Measurements from ENCODE around the gene FAM50A.

FAM50A gene

DNA sequence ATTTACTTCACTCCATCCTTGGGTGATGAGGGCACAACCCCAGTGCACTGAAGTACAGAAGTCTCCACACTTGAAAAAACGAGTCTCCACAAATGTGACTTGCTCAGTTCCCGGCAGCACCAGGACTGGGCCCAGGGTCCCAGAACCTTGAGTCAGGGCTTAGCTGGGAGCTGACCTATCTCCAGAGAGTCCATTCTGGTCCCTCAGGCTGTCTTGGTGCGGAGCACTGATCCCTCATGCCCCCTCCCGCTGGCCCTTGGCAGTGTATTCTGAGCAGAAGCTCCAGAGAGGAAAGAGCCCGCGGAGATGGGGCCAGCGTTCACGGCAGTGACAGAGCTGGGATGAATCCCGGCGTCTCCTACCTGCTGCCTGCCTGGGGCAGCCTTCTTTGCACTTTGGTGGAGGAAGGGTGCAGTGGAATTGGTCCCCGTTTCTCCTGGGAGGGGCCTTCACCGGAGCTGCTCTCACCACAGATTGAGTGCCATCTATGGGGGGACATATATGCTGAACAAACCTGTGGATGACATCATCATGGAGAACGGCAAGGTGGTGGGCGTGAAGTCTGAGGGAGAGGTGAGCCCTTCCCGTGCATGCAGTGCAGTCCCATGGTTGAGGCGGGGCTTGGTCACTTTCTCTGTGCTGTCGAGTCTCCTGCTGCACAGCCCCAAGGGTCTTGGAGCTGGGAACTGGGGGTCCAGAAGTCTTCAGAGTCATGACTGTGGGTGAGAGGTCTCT, 3.2 kb upstream of the FAM50A start:
- DNase-seq = no peak

DNA sequence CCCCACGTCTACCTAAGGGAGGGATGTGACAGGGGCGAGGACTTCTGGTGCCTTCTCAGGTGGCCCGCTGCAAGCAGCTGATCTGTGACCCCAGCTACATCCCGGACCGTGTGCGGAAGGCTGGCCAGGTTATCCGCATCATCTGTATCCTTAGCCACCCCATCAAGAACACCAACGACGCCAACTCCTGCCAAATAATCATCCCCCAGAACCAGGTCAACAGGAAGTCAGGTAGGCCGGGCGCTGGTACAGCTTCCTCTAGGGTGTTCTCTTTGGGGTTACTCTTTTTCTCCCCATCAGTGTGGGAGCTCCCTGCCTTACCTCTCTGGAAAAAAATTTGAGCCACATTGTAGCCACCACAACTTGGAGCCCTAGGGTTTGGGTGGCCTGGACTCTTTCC, 2.4 kb upstream of the FAM50A start:
- DNase-seq = no peak

GRCh38 chrX:154441984-154442707, 1.8 kb upstream of the FAM50A start:
- DNase-seq = no peak

GRCh38 chrX:154443479-154443910, 446 bp upstream of the FAM50A start:
- DNase-seq = peak; percentile 27

DNA sequence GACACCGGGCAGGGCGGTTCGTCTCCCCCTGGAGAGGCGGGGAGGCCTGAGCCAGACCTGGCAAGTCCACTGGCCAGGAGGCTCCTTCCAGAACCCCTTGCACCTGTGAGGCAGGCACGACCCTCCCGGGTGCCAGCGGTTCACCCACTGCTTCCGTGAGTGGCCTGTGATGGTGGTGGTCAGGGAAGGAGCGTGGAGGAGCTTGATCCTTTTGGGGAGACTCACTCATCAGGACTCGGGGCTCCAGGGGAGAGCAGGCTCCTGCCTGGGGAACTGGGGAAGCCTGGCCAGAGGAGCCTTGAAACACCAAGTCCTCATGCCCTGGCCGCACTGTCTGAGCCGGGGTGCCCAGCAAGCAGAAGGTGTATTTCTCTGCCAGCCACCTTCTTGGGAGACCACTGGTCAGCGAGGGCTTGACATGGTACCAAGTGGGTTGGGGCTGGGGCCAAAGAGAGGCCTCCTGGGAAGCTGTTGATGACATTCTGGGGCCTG, 860 bp downstream of the FAM50A start:
- DNase-seq = no peak

GRCh38 chrX:154445776-154446175, 1.8 kb downstream of the FAM50A start:
- DNase-seq = no peak

- DNase-seq = no peak
Observed at GRCh38 chrX:154446430-154446829, 2.5 kb downstream of the FAM50A start.

GRCh38 chrX:154448484-154448883, 4.5 kb downstream of the FAM50A start:
- no peak for DNase-seq

GRCh38 chrX:154449618-154450017, 5.7 kb downstream of the FAM50A start:
- DNase-seq = no peak

GRCh38 chrX:154450312-154450711, 6.4 kb downstream of the FAM50A start:
- no peak for DNase-seq

GRCh38 chrX:154452823-154453222, 8.9 kb downstream of the FAM50A start:
- DNase-seq = no peak

GRCh38 chrX:154457491-154458115, 13.7 kb downstream of the FAM50A start:
- peak; percentile 18 for DNase-seq

DNA sequence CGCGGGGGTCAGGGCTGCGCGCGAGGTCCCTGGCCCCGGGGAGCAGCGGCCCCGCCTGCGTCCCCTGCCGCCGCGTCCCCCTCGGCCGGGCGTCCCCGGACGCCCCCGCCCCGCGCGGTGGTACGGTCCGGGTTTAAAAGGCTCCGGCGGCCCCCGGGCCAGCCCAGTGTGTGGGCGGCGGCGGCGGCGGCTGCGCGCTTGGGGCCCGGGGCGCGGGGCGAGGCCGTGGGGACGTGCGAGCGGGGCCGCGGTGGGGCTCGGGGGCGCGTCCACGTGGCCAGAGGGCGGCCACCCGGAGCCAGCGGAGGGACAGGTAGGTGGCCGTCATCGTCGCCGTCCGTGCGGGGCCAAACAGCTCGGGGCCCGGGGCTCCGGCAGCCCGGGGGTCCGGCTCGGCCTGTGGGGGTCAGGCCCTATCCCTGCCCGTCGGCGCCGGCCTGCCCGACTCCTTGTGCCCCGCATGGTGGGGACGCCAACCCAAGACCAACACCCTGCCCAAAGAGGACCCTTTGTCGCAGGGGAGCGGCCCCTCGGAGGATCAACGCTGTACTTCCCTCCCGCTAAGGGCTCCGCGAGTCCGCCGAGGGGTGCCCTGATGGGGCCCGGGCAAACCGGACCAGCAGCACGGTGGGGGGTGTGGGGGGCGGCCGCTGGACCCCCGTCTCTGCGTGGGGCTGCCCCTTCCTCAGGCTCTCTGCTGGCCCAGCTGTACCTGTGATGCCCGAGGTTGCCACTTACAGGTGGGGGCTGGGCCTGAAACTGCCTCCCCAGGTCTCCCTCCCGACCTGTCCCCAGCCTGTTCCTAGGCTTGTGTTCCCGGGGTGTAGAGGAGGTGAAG, 14.4 kb downstream of the FAM50A start, which contains the start of gene PLXNA3:
Gene PLXNA3, plus strand, starts transcription at position 166 of the 838 bp plus-strand sequence. CDS start 1,903 bp downstream, outside the sequence.
- DNase-seq = peak; percentile 29

GRCh38 chrX:154458954-154459778, 15.2 kb downstream of the FAM50A start:
- DNase-seq = peak; percentile 34

DNA sequence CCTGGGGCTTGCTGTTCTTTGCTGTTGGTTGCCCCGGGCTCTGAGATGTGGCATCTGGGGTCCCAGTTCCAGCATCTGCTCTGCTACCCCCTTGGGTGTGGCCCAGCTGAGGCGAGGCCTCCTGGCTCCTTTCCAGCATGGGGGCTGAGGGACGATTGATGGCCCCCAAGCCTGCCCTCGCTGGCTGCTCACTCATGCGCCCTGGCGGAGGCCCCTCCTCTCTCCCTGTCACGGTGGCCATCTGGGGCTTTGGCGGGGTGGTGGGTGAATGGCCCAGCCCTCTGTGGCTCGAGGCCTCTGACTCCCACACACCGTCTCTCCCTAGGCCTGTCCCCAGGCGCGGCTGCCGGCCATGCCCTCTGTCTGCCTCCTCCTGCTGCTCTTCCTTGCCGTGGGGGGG, 15.9 kb downstream of the FAM50A start:
- no peak for DNase-seq

DNA sequence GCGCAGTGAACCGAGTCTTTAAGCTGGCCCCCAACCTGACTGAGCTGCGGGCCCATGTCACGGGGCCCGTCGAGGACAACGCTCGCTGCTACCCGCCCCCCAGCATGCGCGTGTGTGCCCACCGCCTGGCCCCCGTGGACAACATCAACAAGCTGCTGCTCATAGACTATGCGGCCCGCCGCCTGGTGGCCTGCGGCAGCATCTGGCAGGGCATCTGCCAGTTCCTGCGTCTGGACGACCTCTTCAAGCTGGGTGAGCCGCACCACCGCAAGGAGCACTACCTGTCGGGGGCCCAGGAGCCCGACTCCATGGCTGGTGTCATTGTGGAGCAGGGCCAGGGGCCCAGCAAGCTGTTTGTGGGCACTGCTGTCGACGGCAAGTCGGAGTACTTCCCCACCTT, 16.4 kb downstream of the FAM50A start:
- no peak for DNase-seq

DNA sequence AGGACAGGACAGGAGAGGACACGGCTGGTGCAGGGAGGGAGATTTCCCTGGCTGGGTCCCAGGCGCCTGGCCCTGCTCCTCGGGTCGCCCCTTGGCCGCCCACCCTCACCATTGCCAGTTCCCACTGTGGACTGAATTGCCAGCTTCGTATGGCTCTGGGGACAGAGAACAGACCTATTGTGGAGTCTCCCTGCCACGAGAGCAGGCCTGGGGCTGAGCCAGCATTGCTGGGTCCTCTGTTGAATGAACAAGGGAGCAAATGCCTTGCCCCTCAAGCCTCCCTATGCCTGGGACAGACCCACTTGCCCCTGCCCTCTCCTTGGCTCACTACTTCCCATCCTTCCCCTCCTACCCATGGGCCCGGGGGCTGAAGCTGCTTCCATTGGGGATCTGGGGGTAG, 18.5 kb downstream of the FAM50A start:
- no peak for DNase-seq

GRCh38 chrX:154463611-154464220, 19.8 kb downstream of the FAM50A start:
- no peak for DNase-seq

DNA sequence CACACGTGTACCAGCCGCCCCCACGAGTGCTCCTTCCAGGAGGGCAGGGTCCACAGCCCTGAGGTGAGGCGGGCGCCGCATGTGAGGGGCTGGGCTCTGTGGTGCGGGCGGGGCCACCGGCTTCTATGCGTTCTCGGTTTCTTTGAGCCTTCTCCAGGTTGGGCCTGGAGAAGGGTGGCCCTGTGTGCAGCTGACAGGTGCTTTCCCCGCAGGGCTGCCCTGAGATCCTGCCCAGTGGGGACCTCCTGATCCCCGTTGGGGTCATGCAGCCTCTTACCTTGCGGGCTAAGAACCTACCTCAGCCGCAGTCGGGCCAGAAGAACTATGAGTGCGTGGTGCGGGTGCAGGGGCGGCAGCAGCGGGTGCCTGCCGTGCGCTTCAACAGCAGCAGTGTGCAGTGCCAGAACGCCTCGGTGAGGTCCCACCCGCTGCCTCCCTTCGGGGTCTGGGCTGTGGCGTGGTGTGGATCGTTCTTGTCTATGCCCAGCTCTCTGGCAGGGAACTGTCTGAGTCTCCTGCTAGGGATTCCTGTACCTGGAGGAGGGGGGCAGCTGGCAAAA, 20.9 kb downstream of the FAM50A start:
- no peak for DNase-seq

DNA sequence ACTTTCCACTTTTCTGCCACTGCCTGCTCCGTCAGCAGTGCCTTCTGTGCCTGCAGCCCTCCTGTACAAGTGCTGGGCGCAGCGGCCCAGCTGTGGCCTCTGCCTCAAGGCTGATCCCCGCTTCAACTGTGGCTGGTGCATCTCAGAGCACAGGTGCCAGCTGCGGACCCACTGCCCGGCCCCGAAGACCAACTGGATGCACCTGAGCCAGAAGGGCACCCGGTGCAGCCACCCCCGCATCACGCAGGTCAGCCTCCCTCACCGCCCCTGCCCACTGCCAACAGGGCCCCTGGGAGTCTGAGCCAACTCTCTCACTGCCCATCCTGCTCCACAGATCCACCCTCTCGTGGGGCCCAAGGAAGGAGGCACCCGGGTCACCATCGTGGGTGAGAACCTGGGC, 21.7 kb downstream of the FAM50A start:
- no peak for DNase-seq

- no peak for DNase-seq
Observed at GRCh38 chrX:154466036-154466435, 22.1 kb downstream of the FAM50A start.
